ENCODE measurements around the gene NAGPA.

DNA sequence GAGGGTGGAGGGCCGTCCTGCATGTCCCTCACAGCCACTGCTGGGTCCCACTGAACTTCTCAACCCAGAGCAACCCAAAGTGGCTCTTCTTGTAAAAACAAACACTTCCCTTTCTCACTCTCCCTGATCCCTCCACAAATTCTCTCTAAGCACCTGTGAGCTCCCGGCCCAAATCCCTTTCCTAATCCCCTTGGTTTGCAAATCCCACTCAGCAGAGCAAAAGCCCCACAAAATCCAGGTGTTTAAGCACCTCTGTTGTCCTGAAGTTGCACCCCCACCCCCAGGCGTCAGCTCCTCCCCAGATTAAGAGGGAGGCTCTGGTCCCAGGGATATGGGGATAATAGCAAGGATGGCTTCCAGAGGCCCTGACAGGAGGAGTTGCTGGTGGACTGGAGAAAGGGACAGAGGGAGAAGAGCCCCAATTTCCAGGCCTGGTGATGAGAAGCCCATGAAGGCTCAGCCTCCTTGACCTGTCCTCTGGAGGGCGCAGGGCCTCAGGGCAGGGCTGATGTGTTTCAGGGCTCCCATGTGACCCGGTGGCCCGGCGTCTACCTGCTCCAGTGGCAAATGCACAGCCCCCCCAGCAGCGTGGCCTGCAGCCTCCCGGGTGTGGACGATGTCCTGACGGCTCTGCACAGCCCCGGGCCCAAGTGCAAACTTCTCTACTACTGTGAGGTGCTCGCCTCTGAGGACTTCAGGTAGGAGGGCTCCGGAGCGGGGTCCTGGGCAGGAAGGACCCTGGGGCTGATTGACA, 23.0 kb downstream of the NAGPA start:
- TF ChIP-seq PAX8 (IDR thresholded peaks at IDR 0.05) (no peak), CREB1 (IDR thresholded peaks at IDR 0.05; ENCODE audit: low read depth) (no peak), FOXK2 (IDR thresholded peaks at IDR 0.05) (no peak), EP300 (IDR thresholded peaks at IDR 0.05; ENCODE audit: borderline replicate concordance in 1 of 2, control insufficient read depth in 1 of 2, low read depth in 2 of 2, low read length in 2 of 2) (no peak), POLR2A (IDR thresholded peaks at IDR 0.05; ENCODE audit: low read depth, low read length) (no peak)
- TF ChIP-seq, protein P1, sequence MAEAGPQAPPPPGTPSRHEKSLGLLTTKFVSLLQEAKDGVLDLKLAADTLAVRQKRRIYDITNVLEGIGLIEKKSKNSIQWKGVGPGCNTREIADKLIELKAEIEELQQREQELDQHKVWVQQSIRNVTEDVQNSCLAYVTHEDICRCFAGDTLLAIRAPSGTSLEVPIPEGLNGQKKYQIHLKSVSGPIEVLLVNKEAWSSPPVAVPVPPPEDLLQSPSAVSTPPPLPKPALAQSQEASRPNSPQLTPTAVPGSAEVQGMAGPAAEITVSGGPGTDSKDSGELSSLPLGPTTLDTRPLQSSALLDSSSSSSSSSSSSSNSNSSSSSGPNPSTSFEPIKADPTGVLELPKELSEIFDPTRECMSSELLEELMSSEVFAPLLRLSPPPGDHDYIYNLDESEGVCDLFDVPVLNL (IDR thresholded peaks at IDR 0.05; ENCODE audit: low read depth, low read length) = no peak
- TF ChIP-seq, protein P2, sequence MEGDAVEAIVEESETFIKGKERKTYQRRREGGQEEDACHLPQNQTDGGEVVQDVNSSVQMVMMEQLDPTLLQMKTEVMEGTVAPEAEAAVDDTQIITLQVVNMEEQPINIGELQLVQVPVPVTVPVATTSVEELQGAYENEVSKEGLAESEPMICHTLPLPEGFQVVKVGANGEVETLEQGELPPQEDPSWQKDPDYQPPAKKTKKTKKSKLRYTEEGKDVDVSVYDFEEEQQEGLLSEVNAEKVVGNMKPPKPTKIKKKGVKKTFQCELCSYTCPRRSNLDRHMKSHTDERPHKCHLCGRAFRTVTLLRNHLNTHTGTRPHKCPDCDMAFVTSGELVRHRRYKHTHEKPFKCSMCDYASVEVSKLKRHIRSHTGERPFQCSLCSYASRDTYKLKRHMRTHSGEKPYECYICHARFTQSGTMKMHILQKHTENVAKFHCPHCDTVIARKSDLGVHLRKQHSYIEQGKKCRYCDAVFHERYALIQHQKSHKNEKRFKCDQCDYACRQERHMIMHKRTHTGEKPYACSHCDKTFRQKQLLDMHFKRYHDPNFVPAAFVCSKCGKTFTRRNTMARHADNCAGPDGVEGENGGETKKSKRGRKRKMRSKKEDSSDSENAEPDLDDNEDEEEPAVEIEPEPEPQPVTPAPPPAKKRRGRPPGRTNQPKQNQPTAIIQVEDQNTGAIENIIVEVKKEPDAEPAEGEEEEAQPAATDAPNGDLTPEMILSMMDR (IDR thresholded peaks at IDR 0.05 in 2 of 3, conservative IDR thresholded peaks at IDR 0.05 in 1 of 3; ENCODE audit: control insufficient read depth in 2 of 3, extremely low read depth in 1 of 3, insufficient read depth in 1 of 3, low read depth in 3 of 3, low read length in 3 of 3) = 0 out of 6 replicates have a peak, but pooled peaks of 1 of the 3 experiments have one; percentile 13

All from GM12878 (cell line).